ENCODE measurements around the gene EPM2AIP1.
A peak's percentile ranks its signal among the peaks of the same experiment; 100 is the strongest.

DNA sequence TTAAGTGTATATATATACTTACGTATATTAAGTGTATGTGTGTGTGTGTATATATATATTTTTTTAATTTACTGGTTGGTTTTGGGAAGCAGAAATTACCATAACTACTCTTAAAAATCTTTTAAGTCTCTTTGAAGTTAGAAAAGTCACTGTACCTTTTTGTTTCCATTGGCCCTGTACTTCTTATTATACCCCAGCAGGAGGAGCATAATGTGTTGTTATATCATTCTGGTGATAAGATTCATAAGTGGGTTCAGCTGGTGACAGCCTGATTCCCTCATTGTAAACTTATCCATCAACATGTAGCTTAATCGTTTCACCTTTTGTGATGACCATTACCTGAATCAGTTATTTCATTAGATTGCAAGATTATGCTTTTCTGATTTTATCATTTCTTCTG is 31.2 kb upstream of the EPM2AIP1 start:
- peak; percentile 39 for TF ChIP-seq CTCF (IDR thresholded peaks at IDR 0.05; ENCODE audit: insufficient read depth, low read depth, low read length)
- TF ChIP-seq EZH2 (IDR thresholded peaks at IDR 0.05; ENCODE audit: insufficient read depth, low read length), result no peak
